GM21825 (cell line): ENCODE measurements around the gene GTPBP3.
A peak's percentile ranks its signal among the peaks of the same experiment; 100 is the strongest.
"Not testable (repeated sequence)": the region's sequence is repeated elsewhere in the genome, so short reads cannot be mapped to it uniquely, and the experiment has no call there.

Experiments
- ATAC-seq: cut with Tn5 transposase; IDR thresholded peaks from one replicate; pipeline ENCODE4 v1.9.1; 2021; ENCODE audit warnings: mild to moderate bottlenecking, moderate library complexity; ENCODE audit not compliant: unreplicated experiment

Gene GTPBP3, protein sequence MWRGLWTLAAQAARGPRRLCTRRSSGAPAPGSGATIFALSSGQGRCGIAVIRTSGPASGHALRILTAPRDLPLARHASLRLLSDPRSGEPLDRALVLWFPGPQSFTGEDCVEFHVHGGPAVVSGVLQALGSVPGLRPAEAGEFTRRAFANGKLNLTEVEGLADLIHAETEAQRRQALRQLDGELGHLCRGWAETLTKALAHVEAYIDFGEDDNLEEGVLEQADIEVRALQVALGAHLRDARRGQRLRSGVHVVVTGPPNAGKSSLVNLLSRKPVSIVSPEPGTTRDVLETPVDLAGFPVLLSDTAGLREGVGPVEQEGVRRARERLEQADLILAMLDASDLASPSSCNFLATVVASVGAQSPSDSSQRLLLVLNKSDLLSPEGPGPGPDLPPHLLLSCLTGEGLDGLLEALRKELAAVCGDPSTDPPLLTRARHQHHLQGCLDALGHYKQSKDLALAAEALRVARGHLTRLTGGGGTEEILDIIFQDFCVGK

GRCh38 chr19:17336872-17337674 is at the start of gene GTPBP3:
GTPBP3 (plus strand) TSS chr19:17337553; CDS start chr19:17337612, 59 bp downstream.
- peak; percentile 69 for ATAC-seq

DNA sequence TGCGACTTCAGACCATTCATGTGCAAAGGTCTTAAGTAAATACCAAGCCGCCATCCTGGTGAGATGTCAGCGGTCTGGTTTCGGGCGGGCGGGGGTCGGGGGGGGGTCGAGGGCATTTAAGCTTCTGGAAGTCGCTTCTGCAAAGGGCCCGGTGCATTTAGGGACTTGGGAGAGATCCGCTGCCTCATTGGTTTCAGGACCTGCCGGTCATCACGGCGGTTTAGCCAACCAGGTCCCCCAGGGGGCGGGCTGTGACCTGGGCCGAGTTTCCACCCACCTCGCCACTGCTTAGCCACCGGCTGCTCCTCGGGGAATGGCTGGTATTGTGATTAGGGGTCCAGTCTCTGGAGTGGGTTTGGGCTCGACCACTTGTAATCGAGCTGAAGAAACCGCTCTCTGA is 47.9 kb upstream of the GTPBP3 start:
- ATAC-seq = no peak

GRCh38 chr19:17292301-17293074 is 44.9 kb upstream of the GTPBP3 start:
- ATAC-seq = peak; percentile 66

GRCh38 chr19:17293605-17294004 is 43.7 kb upstream of the GTPBP3 start:
- ATAC-seq = no peak

GRCh38 chr19:17294051-17294891 is 43.1 kb upstream of the GTPBP3 start:
- no peak for ATAC-seq

DNA sequence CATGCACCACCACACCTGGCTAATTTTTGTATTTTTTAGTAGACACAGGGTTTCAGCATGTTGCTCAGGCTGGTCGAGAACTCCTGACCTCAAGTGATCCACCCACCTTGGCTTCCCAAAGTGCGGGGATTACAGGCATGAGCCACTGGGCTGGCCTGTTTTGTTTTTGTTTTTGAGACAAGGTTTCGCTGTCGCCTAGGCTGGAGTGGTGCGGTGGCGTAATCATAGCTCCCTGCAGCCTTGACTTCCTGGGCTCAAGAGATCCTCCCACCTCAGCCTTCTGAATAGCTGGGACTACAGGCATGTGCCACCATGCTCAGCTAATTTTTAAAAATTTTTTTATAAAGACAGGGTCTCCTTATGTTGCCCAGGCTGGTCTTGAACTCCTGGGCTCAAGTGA is 41.8 kb upstream of the GTPBP3 start:
- ATAC-seq = not testable (repeated sequence)

- no peak for ATAC-seq
These were observed 41.1 kb upstream of the GTPBP3 start for GRCh38 chr19:17296273-17296672.

- no peak for ATAC-seq
These were observed 40.4 kb upstream of the GTPBP3 start for GRCh38 chr19:17296976-17297375.

DNA sequence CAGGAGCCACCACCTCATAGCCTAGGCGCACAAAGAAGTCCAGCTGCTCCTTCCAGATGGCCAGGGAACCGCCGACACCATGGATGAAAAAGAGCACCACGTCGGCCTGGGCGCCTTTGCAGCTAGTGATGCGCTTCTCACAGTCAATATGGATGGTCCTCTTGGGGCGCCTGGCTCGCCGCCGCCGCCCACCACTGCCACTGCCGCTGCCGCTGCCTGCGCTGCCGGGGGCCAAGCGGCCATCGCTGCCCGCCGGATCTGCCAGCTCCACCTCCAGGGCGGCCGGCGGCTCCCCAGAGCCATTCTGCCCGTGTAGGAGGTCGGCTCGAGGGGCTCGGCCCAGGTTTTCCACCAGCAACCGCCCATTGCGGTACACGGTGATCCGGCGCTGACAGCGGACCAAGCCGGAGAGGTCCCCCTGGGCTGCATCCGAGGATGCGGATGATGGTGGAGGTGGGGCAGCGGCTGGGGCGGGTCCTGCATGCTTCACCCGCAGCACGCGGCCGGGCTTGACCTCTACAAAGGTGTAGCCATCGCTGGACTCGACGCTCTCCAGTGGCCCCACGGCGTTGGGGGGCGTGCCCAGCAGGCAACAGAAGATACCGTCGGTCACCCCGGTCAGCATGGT is 36.2 kb upstream of the GTPBP3 start:
- ATAC-seq = no peak

DNA sequence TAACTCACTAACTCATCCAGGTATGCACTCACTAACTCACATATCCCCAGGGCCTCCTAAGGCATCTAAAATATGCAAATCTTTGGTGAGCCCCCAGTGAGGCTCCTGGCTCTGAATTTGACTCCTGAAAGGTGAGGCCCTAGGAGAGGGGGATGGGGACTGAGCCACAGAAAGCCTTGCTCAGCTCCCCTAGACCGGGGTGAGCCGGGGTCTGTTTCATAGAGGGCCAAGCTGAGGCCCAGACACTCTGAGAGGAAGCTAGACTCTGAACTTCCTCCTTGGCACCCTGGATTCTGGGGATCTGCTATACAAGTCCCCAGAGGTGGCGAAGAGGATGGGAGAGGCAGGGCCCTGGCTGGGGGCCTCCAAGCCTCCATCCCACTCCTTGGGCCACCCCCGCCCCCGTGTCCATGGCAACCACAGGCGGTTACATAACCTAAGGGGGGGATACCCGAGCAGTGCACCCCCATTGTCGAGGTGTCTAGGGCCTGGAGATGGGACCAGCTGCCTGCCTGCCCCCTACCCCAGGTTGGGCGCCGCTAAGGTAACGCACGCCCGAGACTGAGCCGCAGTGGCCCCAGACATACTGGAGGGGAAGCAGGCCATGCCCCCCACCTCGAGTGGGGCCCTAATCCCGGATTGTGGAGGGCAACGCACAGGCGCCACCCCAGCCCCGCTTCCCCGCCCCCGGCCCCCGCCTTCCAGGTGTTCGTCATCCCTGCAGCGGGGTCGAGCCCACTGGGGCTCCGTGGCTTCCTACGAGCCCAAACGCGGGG is 34.8 kb upstream of the GTPBP3 start:
- ATAC-seq = no peak

- ATAC-seq = peak; percentile 47
These were observed 34.0 kb upstream of the GTPBP3 start, which contains the start of gene ABHD8 for GRCh38 chr19:17303167-17303939. ABHD8 (minus strand) TSS chr19:17303425; CDS start chr19:17301616, 1,809 bp downstream.

DNA sequence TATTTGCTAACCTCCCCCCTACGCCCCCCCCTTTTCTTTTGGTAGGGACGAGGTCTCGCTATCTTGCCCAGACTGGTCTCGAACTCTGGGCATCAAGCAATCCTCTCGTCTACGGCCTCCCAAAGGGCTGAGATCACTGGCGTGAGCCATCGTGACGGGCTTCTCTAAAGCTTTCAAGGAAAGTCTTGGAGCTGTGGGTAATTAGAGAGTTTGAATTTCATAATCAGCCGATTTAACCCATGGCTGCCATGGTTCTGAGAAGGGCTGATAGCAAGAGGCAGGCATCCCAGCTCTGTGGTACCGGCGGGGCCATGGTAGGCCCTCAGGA is 33.4 kb upstream of the GTPBP3 start:
- ATAC-seq = no peak

- no peak for ATAC-seq
These were observed 32.8 kb upstream of the GTPBP3 start for GRCh38 chr19:17304386-17305215.

DNA sequence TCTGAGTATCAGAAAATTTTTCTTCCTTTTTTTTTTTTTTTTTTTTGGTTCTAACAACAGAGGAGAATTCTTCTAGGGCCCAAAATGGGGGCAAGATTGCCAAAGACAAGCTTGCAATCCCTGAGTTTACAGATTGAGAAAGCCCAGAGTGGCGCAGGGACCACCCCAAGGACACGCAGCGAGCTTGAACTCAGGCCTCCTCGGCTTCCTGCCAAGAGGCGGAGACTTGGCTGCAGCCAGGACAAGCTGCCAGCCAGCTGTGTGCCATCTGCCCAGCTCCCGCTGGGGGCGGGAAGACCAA is 32.2 kb upstream of the GTPBP3 start:
- no peak for ATAC-seq

- peak; percentile 57 for ATAC-seq
These were observed 31.7 kb upstream of the GTPBP3 start, which contains the start of gene MRPL34 for GRCh38 chr19:17305517-17306284. MRPL34 (plus strand) TSS chr19:17305872; CDS start chr19:17305893, 21 bp downstream.

- no peak for ATAC-seq
These were observed 31.1 kb upstream of the GTPBP3 start for GRCh38 chr19:17306285-17306714.
